NB4 (cell line): Measurements from ENCODE around the gene MDGA2.

ENCODE experiments used
- POLR2A ChIP-seq: IDR thresholded peaks from 2 replicates; pipeline ENCODE4 v1.6.1; 2011; ENCODE audit warnings: mild to moderate bottlenecking; ENCODE audit not compliant: insufficient read length; ENCODE audit errors: extremely low read depth
- TF ChIP-seq, protein P1 (sequence below): IDR thresholded peaks from one replicate; pipeline ENCODE4 v1.5.1; 2012; ENCODE audit warnings: low read depth, low read length

DNA sequence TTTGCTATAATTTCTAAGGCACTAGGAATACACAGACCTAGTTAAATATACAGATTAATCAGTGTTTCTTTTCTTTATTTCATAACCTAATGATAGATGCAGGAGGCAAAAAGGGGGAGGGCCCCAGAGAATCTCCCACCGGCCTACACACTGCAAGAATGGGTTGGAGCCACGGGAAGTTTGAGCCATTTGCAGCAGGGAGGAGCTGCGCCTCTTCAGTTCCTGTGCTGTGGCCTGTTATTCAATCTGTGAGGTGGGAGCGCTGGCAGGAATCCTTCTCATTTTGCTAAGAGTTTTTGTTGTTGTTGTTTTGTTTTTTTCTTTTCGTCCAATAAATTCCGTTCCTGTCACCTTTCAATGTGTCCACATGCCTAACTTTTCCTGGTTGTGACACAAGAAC is 772.6 kb downstream of the MDGA2 start:
- TF ChIP-seq, protein P1, sequence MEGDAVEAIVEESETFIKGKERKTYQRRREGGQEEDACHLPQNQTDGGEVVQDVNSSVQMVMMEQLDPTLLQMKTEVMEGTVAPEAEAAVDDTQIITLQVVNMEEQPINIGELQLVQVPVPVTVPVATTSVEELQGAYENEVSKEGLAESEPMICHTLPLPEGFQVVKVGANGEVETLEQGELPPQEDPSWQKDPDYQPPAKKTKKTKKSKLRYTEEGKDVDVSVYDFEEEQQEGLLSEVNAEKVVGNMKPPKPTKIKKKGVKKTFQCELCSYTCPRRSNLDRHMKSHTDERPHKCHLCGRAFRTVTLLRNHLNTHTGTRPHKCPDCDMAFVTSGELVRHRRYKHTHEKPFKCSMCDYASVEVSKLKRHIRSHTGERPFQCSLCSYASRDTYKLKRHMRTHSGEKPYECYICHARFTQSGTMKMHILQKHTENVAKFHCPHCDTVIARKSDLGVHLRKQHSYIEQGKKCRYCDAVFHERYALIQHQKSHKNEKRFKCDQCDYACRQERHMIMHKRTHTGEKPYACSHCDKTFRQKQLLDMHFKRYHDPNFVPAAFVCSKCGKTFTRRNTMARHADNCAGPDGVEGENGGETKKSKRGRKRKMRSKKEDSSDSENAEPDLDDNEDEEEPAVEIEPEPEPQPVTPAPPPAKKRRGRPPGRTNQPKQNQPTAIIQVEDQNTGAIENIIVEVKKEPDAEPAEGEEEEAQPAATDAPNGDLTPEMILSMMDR = no peak
- TF ChIP-seq POLR2A = no peak
